T-cell (primary cell): ENCODE results near the gene ELL. TPM values are rescaled to one million over a fixed set of nuclear protein-coding genes. Genes with fewer than 3 reads are reported as not detected.
A peak's percentile ranks its signal among the peaks of the same experiment; 100 is the strongest.

Experiments used
- ATAC-seq, 4 experiments: fragments of 200-7000 bp in 3 of 4; fragments of 150-1000 bp in 1 of 4; cut with Tn5 transposase; replicated peaks in 1 of 4; 1 replicate in 3 of 4; 2 replicates in 1 of 4; pipeline ENCODE4 v1.10.0; 2021; ENCODE audit warnings: moderate library complexity in 3 of 4, mild to moderate bottlenecking in 2 of 4, moderate number of reproducible peaks in 1 of 4
- CTCF ChIA-PET, 2 donors: fragments of 300-600 bp; sonication (Branson Sonifier 250); formaldehyde crosslinking; loops; one replicate each; lab custom pipeline; 2022; ENCODE audit warnings: antibody characterized with exemption in 2 of 2; lab: Charles Lee
- POLR2A ChIA-PET, 2 donors: fragments of 300-600 bp; sonication (Branson Sonifier 250); formaldehyde crosslinking; loops; one replicate each; lab custom pipeline; 2022; ENCODE audit warnings: antibody characterized with exemption in 2 of 2; lab: Charles Lee
- DNase-seq, 35 experiments: peaks; one replicate each; pipeline versions ENCODE4 v3.0.0 to v3.0.0-alpha.2; 2013 to 2023
- H3K27ac ChIP-seq: one replicate; pipeline ENCODE4 v1.5.1; 2013; ENCODE audit warnings: low read length
- H3K27me3 ChIP-seq, 2 experiments: replicated peaks in 1 of 2; 1 replicate in 1 of 2; 2 replicates in 1 of 2; pipeline versions ENCODE4 v1.6.1 to v1.7.0; 2013; ENCODE audit warnings: low read length in 1 of 2, mixed read lengths in 1 of 2; ENCODE audit not compliant: control insufficient read depth in 2 of 2, insufficient read depth in 2 of 2; ENCODE audit errors: extremely low read depth in 1 of 2
- H3K36me3 ChIP-seq, 2 donors: 1 replicate in 1 of 2; 2 replicates in 1 of 2; pipeline versions ENCODE4 v1.6.1 to v1.7.0; 2013; ENCODE audit warnings: low read length in 1 of 2; ENCODE audit not compliant: control insufficient read depth in 2 of 2, insufficient read depth in 1 of 2; ENCODE audit errors: extremely low read depth in 1 of 2
- H3K4me1 ChIP-seq, 2 experiments: 1 replicate in 1 of 2; 2 replicates in 1 of 2; pipeline versions ENCODE4 v1.6.1 to v1.7.0; 2013; ENCODE audit warnings: low read length in 2 of 2, mixed read lengths in 1 of 2; ENCODE audit not compliant: insufficient read depth in 2 of 2, control insufficient read depth in 1 of 2; ENCODE audit errors: extremely low read depth in 1 of 2
- H3K4me3 ChIP-seq, 2 donors: 1 replicate in 1 of 2; 2 replicates in 1 of 2; pipeline versions ENCODE4 v1.5.1 to v1.7.0; 2013; ENCODE audit warnings: mild to moderate bottlenecking in 2 of 2, low read length in 1 of 2, moderate library complexity in 1 of 2; ENCODE audit not compliant: control insufficient read depth in 1 of 2; ENCODE audit errors: extremely low read depth in 1 of 2
- H3K9me3 ChIP-seq: 2 replicates; pipeline ENCODE4 v1.7.0; 2013
- H3K27ac Mint-ChIP-seq, 2 donors: one replicate each; pipeline ENCODE4 v1.8.0; 2020 to 2021; ENCODE audit warnings: mild to moderate bottlenecking in 2 of 2, mixed read lengths in 2 of 2
- H3K27me3 Mint-ChIP-seq, 2 donors: one replicate each; pipeline ENCODE4 v1.8.0; 2021 to 2022; ENCODE audit warnings: mixed read lengths in 2 of 2
- H3K36me3 Mint-ChIP-seq: one replicate; pipeline ENCODE4 v1.8.0; 2021; ENCODE audit warnings: mixed read lengths
- H3K4me1 Mint-ChIP-seq, 3 donors: one replicate each; pipeline ENCODE4 v1.8.0; 2020 to 2022; ENCODE audit warnings: mixed read lengths in 3 of 3, mild to moderate bottlenecking in 1 of 3
- H3K4me3 Mint-ChIP-seq, 3 donors: one replicate each; pipeline ENCODE4 v1.8.0; 2020 to 2022; ENCODE audit warnings: mild to moderate bottlenecking in 3 of 3, mixed read lengths in 3 of 3, moderate library complexity in 3 of 3
- H3K9me3 Mint-ChIP-seq, 3 donors: one replicate each; pipeline ENCODE4 v1.8.0; 2020 to 2022; ENCODE audit warnings: mixed read lengths in 3 of 3
- WGBS: methylation state at CpG from one replicate; pipeline ENCODE4 v1.1.5; 2013; ENCODE audit warnings: missing lambda C conversion rate; ENCODE audit not compliant: insufficient coverage; 5-methylcytosine and 5-hydroxymethylcytosine counted together
- total RNA-seq, 35 experiments: library from RNA in 6 of 35; stranded (reverse) in 6 of 35; fragments of 120-200 nt in 1 of 35; gene quantifications; one replicate each; pipeline versions ENCODE4 v1.2.1 to v1.2.4 and lab custom pipeline; 2013 to 2026

ELL gene
- total RNA-seq, 5 donors from 2014 or later (not counting 1 experiment from before 2014, with no cell fraction given) = 27.2 to 46.4 (median 33.4) TPM

GRCh38 chr19:18475762-18476331 lies 46.0 kb downstream of the ELL start:
- ATAC-seq = no peak
- DNase-seq = no peak
- peaks cover 0 to 80% of the 10 kb centered on the region in 2 experiments for H3K4me1 ChIP-seq
- H3K27ac Mint-ChIP-seq = peak overlapping the region; percentile 70 to 95
- no peaks in the 10 kb centered on the region for H3K27me3 Mint-ChIP-seq
- H3K4me3 Mint-ChIP-seq = peak overlapping the region in 1 of 3 donors; percentile 45
- no peak overlapping the region for H3K4me3 ChIP-seq
- POLR2A ChIA-PET = interaction anchor here in 1 of 2 donors (0.6 to 1.8 kb wide), 4 partner anchors 20 to 367 kb away, joined by 3 to 10 read pairs (median 4); no protein-coding TSS in a partner anchor
- H3K27me3 ChIP-seq = no peaks in the 10 kb centered on the region
- H3K36me3 Mint-ChIP-seq = no peaks in the 10 kb centered on the region
- H3K27ac ChIP-seq = peak overlapping the region; percentile 91
- no peaks in the 10 kb centered on the region for H3K9me3 Mint-ChIP-seq
- peaks cover 3 to 11% of the 10 kb centered on the region in 2 donors for H3K36me3 ChIP-seq
- H3K4me1 Mint-ChIP-seq = peaks cover 52 to 78% (median 70%) of the 10 kb centered on the region in 3 donors
- H3K9me3 ChIP-seq = no peaks in the 10 kb centered on the region
- CTCF ChIA-PET = interaction anchor here (0.5 to 1.2 kb wide), 6 partner anchors 20 to 371 kb away, joined by 3 to 5 read pairs (median 4); partner anchors contain the start of gene KXD1 (in 1 of the 2)
- 84% methylated on average over 14 of the region's 19 CpGs for WGBS

- H3K4me3 ChIP-seq = no peak overlapping the region
- DNase-seq (peak in 6 of 35 experiments; percentile 17 to 78 (median 30)), ATAC-seq (peak; percentile 38 to 75 (median 64))
- Mint-ChIP-seq H3K4me1 (peaks cover 47 to 77% (median 66%) of the 10 kb centered on the region in 3 donors), H3K27ac (peak overlapping the region; percentile 70 to 95), H3K4me3 (peak overlapping the region in 2 of 3 donors; percentile 42 to 45), H3K27me3 (no peaks in the 10 kb centered on the region), H3K36me3 (no peaks in the 10 kb centered on the region), H3K9me3 (no peaks in the 10 kb centered on the region)
- H3K27ac ChIP-seq = peak overlapping the region; percentile 91
- CTCF ChIA-PET = interaction anchor here in 1 of 2 donors (0.6 to 1.2 kb wide), 5 partner anchors 21 to 372 kb away, joined by 3 to 5 read pairs (median 3); partner anchors contain the start of gene KXD1
- 20% methylated on average over 1 of the region's 5 CpGs for WGBS
- H3K27me3 ChIP-seq = no peaks in the 10 kb centered on the region
- H3K4me1 ChIP-seq = peaks cover 0 to 80% of the 10 kb centered on the region in 2 experiments
- H3K36me3 ChIP-seq = peaks cover 3 to 18% of the 10 kb centered on the region in 2 donors
- H3K9me3 ChIP-seq = no peaks in the 10 kb centered on the region
- POLR2A ChIA-PET = interaction anchor here in 1 of 2 donors (0.6 to 1.8 kb wide), 5 partner anchors 21 to 368 kb away, joined by 3 to 11 read pairs (median 4); no protein-coding TSS in a partner anchor
These were observed 46.8 kb downstream of the ELL start for GRCh38 chr19:18475004-18475453.

GRCh38 chr19:18474366-18474887 lies 47.4 kb downstream of the ELL start:
- POLR2A ChIA-PET = interaction anchor here (0.6 to 1.8 kb wide), 4 partner anchors 22 to 454 kb away, joined by 3 to 11 read pairs (median 7); no protein-coding TSS in a partner anchor
- Histone ChIP-seq H3K27ac (peak overlapping the region; percentile 91), H3K27me3 (no peaks in the 10 kb centered on the region), H3K36me3 (peaks cover 3 to 18% of the 10 kb centered on the region in 2 donors), H3K4me3 (no peak overlapping the region), H3K4me1 (peaks cover 0 to 80% of the 10 kb centered on the region in 2 experiments), H3K9me3 (no peaks in the 10 kb centered on the region)
- peak overlapping the region; percentile 70 to 95 for H3K27ac Mint-ChIP-seq
- 86% methylated on average over 12 of the region's 13 CpGs for WGBS
- H3K9me3 Mint-ChIP-seq = no peaks in the 10 kb centered on the region
- CTCF ChIA-PET = interaction anchor here in 1 of 2 donors (0.5 to 1.2 kb wide), 3 partner anchors 70 to 476 kb away, joined by 3 to 5 read pairs (median 4); no protein-coding TSS in a partner anchor
- ATAC-seq (no peak), DNase-seq (no peak)
- peaks cover 40 to 75% (median 63%) of the 10 kb centered on the region in 3 donors for H3K4me1 Mint-ChIP-seq
- no peaks in the 10 kb centered on the region for H3K27me3 Mint-ChIP-seq
- no peaks in the 10 kb centered on the region for H3K36me3 Mint-ChIP-seq
- peak overlapping the region in 1 of 3 donors; percentile 23 for H3K4me3 Mint-ChIP-seq

GRCh38 chr19:18473706-18474087 lies 48.2 kb downstream of the ELL start:
- H3K4me1 Mint-ChIP-seq = peaks cover 33 to 70% (median 57%) of the 10 kb centered on the region in 3 donors
- peak overlapping the region in 1 of 2 donors; percentile 71 for H3K27ac Mint-ChIP-seq
- Histone ChIP-seq H3K9me3 (no peaks in the 10 kb centered on the region), H3K27me3 (no peaks in the 10 kb centered on the region), H3K36me3 (peaks cover 6 to 21% of the 10 kb centered on the region in 2 donors), H3K4me3 (no peak overlapping the region), H3K27ac (no peak overlapping the region), H3K4me1 (peaks cover 0 to 79% of the 10 kb centered on the region in 2 experiments)
- no peaks in the 10 kb centered on the region for H3K27me3 Mint-ChIP-seq
- no peak overlapping the region for H3K4me3 Mint-ChIP-seq
- H3K36me3 Mint-ChIP-seq = no peaks in the 10 kb centered on the region
- DNase-seq (no peak), ATAC-seq (no peak)
- ChIA-PET CTCF (interaction anchor here in 1 of 2 donors (0.7 kb wide), 1 partner anchor 11 kb away, joined by 3 read pairs; no protein-coding TSS in a partner anchor), POLR2A (interaction anchor here in 1 of 2 donors (0.6 kb wide), 1 partner anchor 455 kb away, joined by 4 read pairs; no protein-coding TSS in a partner anchor)
- no peaks in the 10 kb centered on the region for H3K9me3 Mint-ChIP-seq
- WGBS = 96% methylated on average over 2 of the region's 8 CpGs

GRCh38 chr19:18473003-18473705 lies 48.7 kb downstream of the ELL start:
- H3K27ac ChIP-seq = no peak overlapping the region
- peaks cover 8 to 21% of the 10 kb centered on the region in 2 donors for H3K36me3 ChIP-seq
- no peaks in the 10 kb centered on the region for H3K9me3 Mint-ChIP-seq
- H3K36me3 Mint-ChIP-seq = no peaks in the 10 kb centered on the region
- no peak overlapping the region for H3K4me3 Mint-ChIP-seq
- no peaks in the 10 kb centered on the region for H3K9me3 ChIP-seq
- H3K27me3 Mint-ChIP-seq = no peaks in the 10 kb centered on the region
- no peaks in the 10 kb centered on the region for H3K27me3 ChIP-seq
- H3K27ac Mint-ChIP-seq = peak overlapping the region; percentile 71 to 74
- ChIA-PET POLR2A (interaction anchor here in 1 of 2 donors (0.6 kb wide), 1 partner anchor 120 kb away, joined by 3 read pairs; no protein-coding TSS in a partner anchor), CTCF (interaction anchor here in 1 of 2 donors (0.7 kb wide), 1 partner anchor 12 kb away, joined by 3 read pairs; no protein-coding TSS in a partner anchor)
- peaks cover 0 to 79% of the 10 kb centered on the region in 2 experiments for H3K4me1 ChIP-seq
- WGBS = 92% methylated on average over 8 of the region's 8 CpGs
- no peak overlapping the region for H3K4me3 ChIP-seq
- peaks cover 30 to 67% (median 53%) of the 10 kb centered on the region in 3 donors for H3K4me1 Mint-ChIP-seq
- ATAC-seq (no peak), DNase-seq (no peak)
